GM12878 (cell line): ENCODE measurements around the gene PRKCQ. TPM values are rescaled to one million over a fixed set of nuclear protein-coding genes. Genes with fewer than 3 reads are reported as not detected.
A peak's percentile ranks its signal among the peaks of the same experiment; 100 is the strongest.

Source experiments
- ATAC-seq: fragments of 200-7000 bp; cut with Tn5 transposase; 3 replicates; pipeline ENCODE4 v1.9.1; 2020; ENCODE audit warnings: mild to moderate bottlenecking, moderate library complexity
- BruUV-seq: library from RNA; stranded (reverse); fragments of 400-500 nt; replicated peaks from 2 replicates; lab custom pipeline; 2021; lab: Mats Ljungman, UMichigan
- CTCF ChIA-PET: fragments of 300-600 bp; sonication (Branson Sonifier 250); formaldehyde crosslinking; extraction: SDS; loops from one replicate; lab custom pipeline; 2021; ENCODE audit warnings: inconsistent platforms; lab: Yijun Ruan, JAX
- POLR2A ChIA-PET: fragments of 350-600 bp; formaldehyde crosslinking; extraction: SDS; loops from one replicate; lab custom pipeline; 2021; ENCODE audit warnings: inconsistent platforms; lab: Charles Lee
- RAD21 ChIA-PET: fragments of 300-600 bp; sonication (Branson Sonifier 250); formaldehyde crosslinking; loops from one replicate; lab custom pipeline; 2023; ENCODE audit warnings: antibody characterized with exemption; ENCODE audit not compliant: unreplicated experiment; lab: Charles Lee
- SMC1A ChIA-PET: fragments of 300-600 bp; sonication (Branson Sonifier 250); formaldehyde crosslinking; loops from one replicate; lab custom pipeline; 2023; ENCODE audit not compliant: unreplicated experiment, uncharacterized antibody; lab: Charles Lee
- DNase-seq: peaks from one replicate; pipeline ENCODE4 v3.0.0-alpha.2; 2011; ENCODE audit warnings: low read depth, low spot score
- FAIRE-seq: peaks from 3 replicates; lab custom pipeline; 2011; peaks lifted over from hg19 to GRCh38; lab: Jason Lieb, UNC
- H2AFZ ChIP-seq: 2 replicates; pipeline ENCODE4 v1.6.0; 2011; ENCODE audit warnings: low read depth, low read length, control low read depth; ENCODE audit not compliant: control insufficient read depth
- H3K27ac ChIP-seq: 2 replicates; pipeline ENCODE4 v1.5.1; 2011; ENCODE audit warnings: control low read depth; ENCODE audit not compliant: control insufficient read depth, insufficient read depth
- H3K27me3 ChIP-seq, 2 experiments: replicated peaks in 1 of 2; 2 replicates each; pipeline versions ENCODE4 v1.6.0 to v1.6.1; 2011; ENCODE audit warnings: low read length in 1 of 2; ENCODE audit not compliant: control insufficient read depth in 2 of 2, insufficient read depth in 2 of 2
- H3K36me3 ChIP-seq, 2 experiments: 2 replicates each; pipeline ENCODE4 v1.5.1; 2011; ENCODE audit warnings: low read length in 1 of 2; ENCODE audit not compliant: control insufficient read depth in 2 of 2, insufficient read depth in 2 of 2
- H3K4me1 ChIP-seq: 2 replicates; pipeline ENCODE4 v1.6.1; 2011; ENCODE audit warnings: mild to moderate bottlenecking, low read length, moderate library complexity, mixed read lengths; ENCODE audit not compliant: control insufficient read depth, insufficient read depth
- H3K4me2 ChIP-seq: 2 replicates; pipeline ENCODE4 v1.6.0; 2011; ENCODE audit warnings: control low read depth; ENCODE audit not compliant: control insufficient read depth, insufficient read depth
- H3K4me3 ChIP-seq: fragments of 200-600 bp; sonication (generic); 2 replicates; pipeline ENCODE4 v1.5.1; 2016
- H3K79me2 ChIP-seq: 2 replicates; pipeline ENCODE4 v1.6.0; 2011; ENCODE audit warnings: low read length; ENCODE audit not compliant: control insufficient read depth, insufficient read depth
- H3K9ac ChIP-seq: 2 replicates; pipeline ENCODE4 v1.8.0; 2011; ENCODE audit warnings: low read length, control low read depth, mixed read lengths; ENCODE audit not compliant: control insufficient read depth, insufficient read depth
- H3K9me3 ChIP-seq: replicated peaks from 3 replicates; pipeline ENCODE4 v1.5.1; 2011; ENCODE audit warnings: mild to moderate bottlenecking, low read length; ENCODE audit not compliant: control insufficient read depth, insufficient read depth
- H4K20me1 ChIP-seq: 2 replicates; pipeline ENCODE4 v1.6.0; 2011; ENCODE audit not compliant: control insufficient read depth, insufficient read depth
- ASH2L ChIP-seq: fragments of 300-600, 200-600 bp; sonication (generic); IDR thresholded peaks from 2 replicates; pipeline ENCODE4 v1.6.1; 2017; ENCODE audit warnings: low read depth, mild to moderate bottlenecking, borderline replicate concordance
- BACH1 ChIP-seq: fragments of 450-650 bp; IDR thresholded peaks from 2 replicates; pipeline ENCODE4 v1.6.1; 2017; ENCODE audit warnings: mild to moderate bottlenecking, borderline replicate concordance
- CBX3 ChIP-seq: fragments of 200-600 bp; sonication (generic); IDR thresholded peaks from 2 replicates; pipeline ENCODE4 v1.6.1; 2016; ENCODE audit warnings: low read depth, borderline replicate concordance
- E2F4 ChIP-seq: IDR thresholded peaks from 2 replicates; pipeline ENCODE4 v1.6.1; 2012; ENCODE audit warnings: low read depth, low read length, improper control_type of control experiment
- FOXK2 ChIP-seq: fragments of 450-650 bp; IDR thresholded peaks from 2 replicates; pipeline ENCODE4 v1.6.1; 2017; ENCODE audit warnings: mild to moderate bottlenecking, moderate library complexity
- HSF1 ChIP-seq: fragments of 150-350 bp; IDR thresholded peaks from 2 replicates; pipeline ENCODE4 v1.6.1; 2014; ENCODE audit warnings: mild to moderate bottlenecking, low read depth, low read length
- IKZF2 ChIP-seq, 2 experiments: fragments of 450-650 bp; IDR thresholded peaks; 2 replicates each; pipeline ENCODE4 v1.6.1; 2017; ENCODE audit warnings: mild to moderate bottlenecking in 2 of 2, moderate library complexity in 2 of 2
- IRF5 ChIP-seq: fragments of 450-650 bp; IDR thresholded peaks from 2 replicates; pipeline ENCODE4 v1.6.1; 2017; ENCODE audit warnings: borderline replicate concordance
- MTA2 ChIP-seq: fragments of 450-650 bp; IDR thresholded peaks from 2 replicates; pipeline ENCODE4 v1.6.1; 2016; ENCODE audit warnings: low read depth, mild to moderate bottlenecking, moderate library complexity
- NFIC ChIP-seq: IDR thresholded peaks from 2 replicates; pipeline ENCODE4 v1.6.1; 2012; ENCODE audit warnings: low read depth, mild to moderate bottlenecking, inconsistent platforms, low read length, moderate library complexity
- PAX8 ChIP-seq: fragments of 450-650 bp; IDR thresholded peaks from 2 replicates; pipeline ENCODE4 v1.6.1; 2017; ENCODE audit warnings: mild to moderate bottlenecking, moderate library complexity
- POLR2A ChIP-seq: IDR thresholded peaks from 2 replicates; pipeline ENCODE4 v1.6.1; 2011; ENCODE audit warnings: low read depth, mild to moderate bottlenecking, low read length
- POLR2AphosphoS2 ChIP-seq: IDR thresholded peaks from 2 replicates; pipeline ENCODE4 v1.6.1; 2011; ENCODE audit warnings: low read depth, mild to moderate bottlenecking, low read length, improper control_type of control experiment, moderate library complexity
- RELA ChIP-seq: fragments of 450-650 bp; IDR thresholded peaks from 2 replicates; pipeline ENCODE4 v1.8.0; 2014; ENCODE audit warnings: borderline replicate concordance; ENCODE audit not compliant: partially characterized antibody
- RUNX3 ChIP-seq: IDR thresholded peaks from 2 replicates; pipeline ENCODE4 v1.6.1; 2012; ENCODE audit warnings: low read length, inconsistent platforms
- TARDBP ChIP-seq: IDR thresholded peaks from 2 replicates; pipeline ENCODE4 v1.6.1; 2016; ENCODE audit warnings: borderline replicate concordance
- TCF12 ChIP-seq: IDR thresholded peaks from 2 replicates; pipeline ENCODE4 v1.6.1; 2011; ENCODE audit warnings: low read depth, mild to moderate bottlenecking, low read length
- YY1 ChIP-seq: IDR thresholded peaks from 2 replicates; pipeline ENCODE4 v1.6.1; 2011; ENCODE audit warnings: low read depth, mild to moderate bottlenecking, low read length
- ZNF207 ChIP-seq: fragments of 450-650 bp; IDR thresholded peaks from 2 replicates; pipeline ENCODE4 v1.6.1; 2014; ENCODE audit warnings: antibody characterized with exemption, mild to moderate bottlenecking, borderline replicate concordance
- ZNF217 ChIP-seq: fragments of 450-650 bp; IDR thresholded peaks from 2 replicates; pipeline ENCODE4 v1.6.1; 2017; ENCODE audit warnings: antibody characterized with exemption, mild to moderate bottlenecking
- WGBS: methylation state at CpG from one replicate; pipeline ENCODE4 v1.1.6; 2016; ENCODE audit warnings: low lambda C conversion rate; ENCODE audit not compliant: insufficient replicate concordance, insufficient coverage; ENCODE audit errors: missing lambda C conversion rate; 5-methylcytosine and 5-hydroxymethylcytosine counted together
- in situ Hi-C: fragments of 300-500 bp; cut with MboI; formaldehyde crosslinking; loops from 9 replicates; pipeline ENCODE4 v1.14.3; 2018; ENCODE audit warnings: mixed read lengths
- intact Hi-C: fragments of 100-400 bp; cut with micrococcal nuclease; formaldehyde crosslinking; loops from one replicate; pipeline ENCODE4 v1.14.2; 2022; ENCODE audit not compliant: unreplicated experiment
- polyA plus RNA-seq, 11 experiments: library from polyadenylated mRNA; depleted of rRNA in 4 of 11; unstranded in 6 of 11; stranded (reverse) in 5 of 11; fragments of >200 nt; fragmentation: Nextera tagmentation in 4 of 11; fragmentation: Illumina TruSeq in 1 of 11; extraction: Ambion mirVana in 4 of 11; extraction: Trizol in 1 of 11; gene quantifications; 1 replicate in 1 of 11; 2 replicates in 10 of 11; pipeline versions ENCODE4 v1.2.1 to v1.2.3, GENCODE V29; 2011 to 2016; ENCODE audit warnings: inconsistent platforms in 2 of 11, missing spikeins in 2 of 11, low read depth in 1 of 11
- total RNA-seq, 4 experiments: library from RNA; depleted of rRNA in 3 of 4; stranded (reverse); fragments of >200 nt in 3 of 4; fragmentation: Illumina TruSeq in 1 of 4; extraction: Trizol in 1 of 4; gene quantifications; 2 replicates each; pipeline versions ENCODE4 v1.2.1 to v1.2.3, GENCODE V29; 2013 to 2021

The PRKCQ gene
- total and polyA plus RNA-seq, 10 of the 15 experiments (the other 5 are each of a cell fraction or from before 2014, with no cell fraction given) = 0.26 to 8.9 (median 0.98) TPM

- peak in 1 of 2 experiments; percentile 31; a peak in 1 of 4 replicates for TF ChIP-seq IKZF2 (IDR thresholded peaks at IDR 0.05)
- no peak for TF ChIP-seq RUNX3
- TF ChIP-seq BACH1 = no peak
- no peak for TF ChIP-seq RELA
- no peak for TF ChIP-seq POLR2A
- no peak for TF ChIP-seq ASH2L
- TF ChIP-seq HSF1 = no peak
- no peak for TF ChIP-seq TARDBP
- TF ChIP-seq MTA2 = no peak
- TF ChIP-seq NFIC = no peak
- TF ChIP-seq YY1 = no peak
These were observed 114.0 kb downstream of the PRKCQ start (continued) for GRCh38 chr10:6465854-6466601.

GRCh38 chr10:6465437-6465836 is 114.6 kb downstream of the PRKCQ start:
- intact Hi-C loops (no loop called here), in situ Hi-C loops (no loop called here)
- FAIRE-seq (no peak), ATAC-seq (peak; percentile 83), DNase-seq (no peak)
- POLR2A ChIA-PET = no interaction called here
- H3K79me2 ChIP-seq = no peaks in the 10 kb centered on the region
- RAD21 ChIA-PET = interaction anchor here (1.0 to 1.7 kb wide), 5 partner anchors 50 to 202 kb away, joined by 3 to 5 read pairs (median 3); no protein-coding TSS in a partner anchor
- H3K27me3 ChIP-seq = no peaks in the 10 kb centered on the region
- no peaks in the 10 kb centered on the region for H3K4me1 ChIP-seq
- no peaks in the 10 kb centered on the region for H4K20me1 ChIP-seq
- BruUV-seq = no TSS peak
- no peak overlapping the region for H3K9ac ChIP-seq
- no peak overlapping the region for H3K27ac ChIP-seq
- H3K4me3 ChIP-seq = no peak overlapping the region
- no peaks in the 10 kb centered on the region; the same call in 2 of the 3 replicates for H3K9me3 ChIP-seq
- no peak overlapping the region for H2AFZ ChIP-seq
- 11% methylated on average over 7 of the region's 7 CpGs for WGBS
- SMC1A ChIA-PET = interaction anchor here (1.0 to 4.7 kb wide), 9 partner anchors 8 to 113 kb away, joined by 3 to 32 read pairs (median 5); no protein-coding TSS in a partner anchor
- no peak overlapping the region for H3K4me2 ChIP-seq
- no peaks in the 10 kb centered on the region for H3K36me3 ChIP-seq
- CTCF ChIA-PET = interaction anchor here (0.8 to 4.4 kb wide), 7 partner anchors 8 to 202 kb away, joined by 3 to 17 read pairs (median 3); no protein-coding TSS in a partner anchor
- TF ChIP-seq MTA2 (peak; percentile 70; the same call in 1 of the 2 replicates), POLR2AphosphoS2 (no peak), ZNF207 (no peak), IKZF2 (IDR thresholded peaks at IDR 0.05) (peak in 1 of 2 experiments; percentile 9; a peak in 1 of 4 replicates), ZNF217 (no peak), IRF5 (no peak), E2F4 (no peak), PAX8 (no peak), CBX3 (no peak), FOXK2 (no peak), TCF12 (no peak)
